DMS114 treated with DMSO at 0.1 percent for 48 hours (cell line): ENCODE measurements around the gene CRYAB.
"Not testable (repeated sequence)": the region's sequence is repeated elsewhere in the genome, so short reads cannot be mapped to it uniquely, and the experiment has no call there.

Experiments
- DNase-seq: peaks from one replicate; lab custom pipeline; 2025; ENCODE audit not compliant: unreplicated experiment; lab: John Stamatoyannopoulos, UW

Gene CRYAB

DNA sequence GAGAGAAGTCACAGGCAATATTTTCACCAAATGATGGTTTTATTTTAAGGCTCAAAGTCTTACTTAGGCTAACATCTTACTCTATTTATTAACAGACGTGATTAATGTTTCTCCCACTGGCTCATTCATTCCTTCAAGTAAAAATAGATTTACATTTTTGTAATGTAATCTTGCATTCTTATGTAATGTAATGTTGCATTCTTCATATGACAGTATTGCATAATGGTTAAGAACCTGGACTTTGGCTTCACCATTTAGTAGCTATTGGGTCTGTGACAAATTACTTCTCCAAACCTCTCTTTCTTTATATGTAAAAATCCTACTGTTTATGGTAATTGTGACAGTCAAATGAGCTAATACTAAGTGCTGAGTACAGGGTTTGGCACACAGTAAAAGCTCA is 22.3 kb upstream of the CRYAB start:
- DNase-seq, result no peak

DNA sequence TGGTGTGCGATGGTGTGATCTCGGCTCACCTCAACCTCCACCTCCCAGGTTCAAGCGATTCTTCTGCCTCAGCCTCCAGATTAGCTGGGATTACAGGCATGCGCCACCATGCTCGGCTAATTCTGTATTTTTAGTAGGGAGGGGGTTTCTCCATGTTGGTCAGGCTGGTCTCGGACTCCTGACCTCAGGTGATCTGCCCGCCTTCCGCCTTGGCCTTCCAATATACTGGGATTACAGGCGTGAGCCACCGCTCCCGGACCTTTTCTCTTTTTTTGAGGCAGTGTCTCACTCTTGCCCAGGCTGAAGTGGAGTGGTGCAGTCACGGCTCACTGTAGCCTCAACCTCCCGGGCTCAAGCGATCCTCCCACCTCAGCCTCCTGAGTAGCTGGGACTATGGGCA is 21.6 kb upstream of the CRYAB start:
- not testable (repeated sequence) for DNase-seq

DNA sequence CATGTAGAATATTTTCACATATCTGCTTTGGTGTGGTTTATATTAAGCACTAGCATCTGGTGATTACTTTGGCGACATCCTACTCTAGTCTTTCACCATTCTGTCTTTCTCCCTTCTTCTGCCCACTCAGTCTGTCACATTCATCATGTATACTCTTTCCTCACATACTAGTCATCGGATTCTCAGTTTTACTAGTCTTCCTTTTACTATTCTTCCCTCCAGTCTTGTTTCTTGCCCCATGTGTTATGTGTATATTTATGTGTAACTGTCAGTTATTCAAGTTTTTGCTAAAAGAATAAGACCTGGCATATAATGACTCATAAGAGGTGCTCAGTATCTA is 21.0 kb upstream of the CRYAB start:
- DNase-seq, result no peak

DNA sequence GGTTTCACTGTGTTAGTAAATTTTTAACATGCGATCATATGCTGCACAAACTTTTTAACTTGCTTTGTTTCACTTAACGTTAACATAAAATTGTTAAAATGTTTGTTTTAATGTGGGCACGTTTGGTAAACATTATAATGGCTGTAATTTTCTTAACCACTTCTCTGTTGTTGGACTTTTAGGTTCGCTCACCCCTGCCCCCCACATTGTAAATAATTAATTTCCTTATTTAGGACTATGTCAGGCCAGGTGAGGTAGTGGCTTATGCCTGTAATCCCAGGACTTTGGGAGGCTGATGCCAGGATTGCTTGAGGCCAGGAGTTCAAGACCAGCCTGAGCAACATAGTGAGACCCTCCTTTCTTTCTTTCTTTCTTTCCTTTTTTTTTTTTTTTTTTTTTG is 18.9 kb upstream of the CRYAB start:
- no peak for DNase-seq

DNA sequence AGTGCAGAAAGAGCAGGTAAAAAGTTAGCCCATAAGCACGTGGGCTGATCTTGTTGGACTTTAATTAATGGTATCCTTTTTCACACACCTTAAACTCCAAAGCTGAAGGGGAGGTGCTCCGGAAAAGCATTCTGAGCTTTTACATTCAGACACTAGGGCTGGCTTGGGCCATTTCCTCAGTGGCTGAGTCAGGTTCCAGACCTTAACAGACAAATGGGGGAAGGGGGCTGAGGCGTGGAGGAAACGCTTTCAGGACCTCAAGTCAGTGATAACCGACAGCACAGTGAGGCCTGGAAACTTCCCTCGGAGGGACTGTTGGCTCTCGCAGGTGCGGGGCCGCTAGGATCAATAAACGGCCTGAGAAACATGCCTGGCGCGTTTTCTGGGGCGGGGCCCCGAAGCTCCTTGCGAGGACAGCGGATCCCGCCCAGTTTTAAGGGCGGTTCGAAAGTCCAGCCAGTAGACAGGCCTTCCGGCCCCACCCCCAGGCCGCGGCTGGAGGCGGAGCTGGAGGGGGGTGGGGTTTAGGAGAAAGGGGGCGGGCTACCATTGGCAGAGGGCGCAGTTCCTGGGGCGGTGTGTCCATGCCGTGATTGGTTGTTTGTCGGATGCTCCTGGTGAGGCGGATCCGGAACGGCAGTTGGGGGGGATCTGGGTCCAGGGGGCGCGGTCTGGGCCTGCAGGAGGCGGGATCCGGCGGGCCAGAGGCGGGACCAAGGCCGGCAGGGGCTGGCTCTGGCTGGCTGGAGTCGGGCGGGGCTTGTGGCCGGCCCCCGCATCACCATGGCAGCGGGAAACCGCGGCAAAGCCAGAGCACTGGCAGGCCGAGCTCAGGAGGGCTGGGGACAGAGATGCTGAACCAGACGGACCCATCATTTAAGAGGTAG is 15.2 kb upstream of the CRYAB start:
- DNase-seq, result peak; percentile 82

DNA sequence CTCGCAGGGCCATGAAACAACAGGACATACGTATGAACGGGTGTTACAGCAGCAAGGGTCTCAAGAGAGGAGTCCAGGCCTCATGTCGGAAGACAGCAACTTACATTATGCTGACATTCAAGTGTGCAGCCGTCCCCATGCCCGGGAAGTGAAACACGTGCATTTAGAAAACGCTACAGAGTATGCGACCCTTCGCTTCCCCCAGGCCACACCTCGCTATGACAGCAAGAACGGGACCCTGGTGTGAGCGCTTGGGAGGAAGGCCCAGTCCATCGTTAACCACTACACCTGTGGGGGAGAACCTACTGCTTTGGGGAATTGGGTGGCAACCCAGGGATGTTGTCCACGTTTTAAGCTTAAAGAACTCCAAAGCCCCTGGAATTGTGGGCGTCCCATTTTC is 14.4 kb upstream of the CRYAB start:
- no peak for DNase-seq

DNA sequence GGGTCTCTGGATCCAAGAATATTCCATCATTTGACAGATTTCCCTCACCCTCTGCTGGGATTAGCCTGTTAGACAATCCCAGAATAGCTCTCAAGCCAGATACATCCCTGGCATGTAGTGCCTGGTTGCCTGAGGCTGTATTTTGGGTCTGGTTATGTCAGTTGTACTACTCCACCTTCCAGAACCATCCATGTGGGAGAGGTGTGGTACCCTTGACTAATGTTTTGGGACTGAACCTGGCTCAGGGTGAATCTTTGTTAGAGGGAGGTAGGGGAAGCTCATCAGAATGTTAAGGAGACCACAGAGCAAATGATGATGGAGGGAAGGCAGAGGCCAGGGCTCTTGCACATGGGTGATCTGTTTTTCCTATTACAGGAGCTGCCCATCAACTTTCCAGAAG is 12.4 kb upstream of the CRYAB start:
- DNase-seq, result no peak

DNA sequence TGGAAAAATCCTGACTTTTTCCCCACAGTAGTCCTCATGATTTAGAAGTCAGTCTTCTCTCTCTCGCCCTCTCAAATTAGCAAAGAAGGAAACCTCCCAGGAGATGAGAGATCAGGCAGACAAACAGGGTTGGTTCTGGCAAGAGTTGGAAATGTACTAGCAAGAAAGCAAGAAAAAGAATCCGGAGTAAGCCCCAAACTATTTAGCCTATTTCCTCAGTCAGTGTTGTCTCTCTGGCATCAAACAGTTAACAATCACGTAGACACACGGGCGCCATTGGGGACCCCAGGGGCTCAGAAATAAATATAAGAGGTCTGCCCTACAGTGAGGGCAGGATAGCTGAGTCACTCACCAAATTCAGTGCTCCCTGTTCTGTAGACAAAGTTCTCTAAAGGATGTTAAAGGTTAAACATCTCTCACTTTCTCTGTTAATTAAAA is 11.8 kb upstream of the CRYAB start:
- DNase-seq, result no peak

DNA sequence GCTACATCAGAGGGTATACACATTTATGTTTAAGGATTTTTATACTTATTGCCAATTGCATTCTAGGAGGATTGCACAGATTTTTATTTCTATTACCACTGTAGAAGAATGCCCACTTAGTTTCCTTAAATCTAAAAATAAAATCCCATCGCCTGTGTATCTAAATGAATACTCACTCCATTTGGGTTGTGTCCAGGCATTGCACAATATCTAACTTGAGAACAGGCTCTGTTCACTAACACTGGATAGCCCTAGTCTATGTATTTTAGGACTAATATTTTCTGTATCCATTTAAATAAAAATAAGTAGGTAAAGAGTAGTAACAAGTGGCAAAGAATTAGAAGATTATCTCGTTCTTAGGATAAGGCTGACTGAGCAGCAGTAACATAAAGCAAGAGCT is 11.2 kb upstream of the CRYAB start:
- DNase-seq, result no peak

DNA sequence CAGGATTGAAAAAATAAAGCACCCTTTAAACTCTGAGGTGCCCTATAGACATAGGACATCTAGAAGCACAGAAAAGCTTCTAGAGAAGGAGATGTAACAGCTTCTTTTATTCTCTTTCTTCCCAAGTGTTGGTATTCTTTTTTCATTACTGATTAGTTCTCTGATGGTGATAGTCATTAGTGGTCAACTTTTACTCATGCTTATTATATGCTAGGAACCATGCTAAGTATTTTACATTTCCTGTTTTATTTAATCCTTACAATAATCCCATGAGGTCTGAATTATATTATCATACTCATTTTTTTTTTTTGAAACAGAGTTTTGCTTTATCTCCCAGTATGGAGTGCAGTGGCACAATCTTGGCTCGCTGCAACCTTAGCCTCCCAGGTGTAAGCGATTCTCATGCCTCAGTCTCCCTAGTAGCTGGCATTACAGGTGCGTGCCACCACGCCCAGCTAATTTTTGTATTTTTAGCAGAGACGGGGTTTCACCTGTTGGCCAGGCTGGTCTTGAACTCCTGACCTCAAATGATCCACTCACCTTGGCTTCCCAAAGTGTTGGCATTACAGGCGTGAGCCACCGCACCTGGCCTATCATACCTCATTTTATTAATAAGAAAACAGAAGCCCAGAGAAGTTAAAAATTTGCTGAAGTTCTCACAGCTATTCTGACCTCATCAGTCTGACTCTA is 10.1 kb upstream of the CRYAB start:
- DNase-seq, result no peak

DNA sequence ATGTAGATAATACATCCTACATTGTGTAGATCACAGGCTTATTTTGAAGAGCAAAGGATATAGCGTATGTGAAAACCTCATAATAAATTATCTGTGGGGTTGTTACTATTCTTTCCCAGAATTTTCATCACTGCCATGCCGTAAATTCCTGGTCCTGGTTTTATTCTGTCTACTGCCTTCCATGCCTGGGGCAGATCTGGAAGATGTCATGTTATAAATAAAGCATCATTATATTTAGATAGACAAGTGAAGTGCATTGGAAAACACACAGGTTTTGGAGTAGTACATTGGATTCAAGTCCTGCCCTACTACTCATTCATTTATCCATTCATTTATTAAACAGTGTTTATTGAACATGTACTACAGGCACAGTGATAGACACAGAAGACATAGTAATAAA is 9.3 kb upstream of the CRYAB start:
- no peak for DNase-seq

DNA sequence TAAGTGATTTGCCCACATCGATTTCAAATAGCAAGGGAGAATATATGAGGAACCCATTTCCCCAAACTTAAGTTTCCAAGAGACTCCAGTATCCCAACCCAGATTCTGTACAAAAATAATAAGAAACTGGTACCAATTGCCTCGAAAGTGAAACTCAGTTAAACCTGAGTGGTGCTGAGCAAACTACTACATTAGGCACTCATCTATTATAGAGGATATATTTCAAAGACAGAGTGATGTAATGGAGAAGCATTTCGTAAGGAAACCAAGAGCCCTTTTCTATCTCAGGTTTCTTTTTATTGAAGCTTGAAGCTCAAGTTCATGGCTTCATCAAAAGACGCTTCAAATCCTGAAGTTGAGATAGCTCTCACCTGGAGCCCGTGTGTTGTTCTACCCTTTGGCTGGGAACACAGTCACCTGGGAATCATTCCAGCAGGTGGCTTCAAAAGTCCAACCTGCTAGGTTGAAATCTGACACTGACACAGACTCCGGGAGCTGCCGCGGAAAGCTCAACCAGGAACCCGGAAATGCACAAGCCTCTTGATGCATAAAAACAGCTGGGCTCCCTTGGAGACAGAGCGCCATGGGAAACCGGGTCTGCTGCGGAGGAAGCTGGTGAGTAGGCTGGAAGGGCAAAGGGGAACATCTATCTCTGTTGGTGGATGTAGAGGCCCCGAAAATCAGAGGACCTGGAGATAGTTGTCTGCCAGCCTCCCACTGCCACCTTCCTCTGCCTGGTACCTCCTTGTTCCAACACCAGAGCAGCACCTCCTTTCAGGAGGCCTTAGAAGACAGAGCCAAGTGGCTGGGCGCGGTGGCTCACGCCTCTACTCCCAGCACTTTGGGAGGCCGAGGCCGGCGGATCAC is 7.1 kb upstream of the CRYAB start, which contains the start of gene C11orf52:
TSS of gene C11orf52 (plus strand) at position 524 of the 867 bp plus-strand sequence. CDS start at position 584, 60 bp downstream.
- no peak for DNase-seq

DNA sequence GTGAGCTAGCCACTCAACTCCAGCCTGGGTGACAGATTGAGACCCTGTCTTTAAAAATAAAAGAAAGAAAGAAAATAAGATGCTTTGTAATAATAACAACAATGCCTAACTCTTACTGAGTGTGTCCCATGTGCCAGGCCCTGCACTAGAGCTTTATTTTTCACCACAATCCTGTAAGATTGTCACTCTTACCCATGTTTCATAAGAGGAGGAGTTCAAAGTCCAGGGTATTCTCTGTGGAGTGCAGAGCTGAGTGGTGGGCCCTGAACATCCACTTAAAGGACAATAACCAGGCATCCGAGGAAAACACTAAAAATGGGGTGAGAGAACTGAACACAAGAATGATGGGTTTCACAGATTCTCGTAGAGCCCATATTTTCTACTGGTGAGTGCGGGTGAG is 6.2 kb upstream of the CRYAB start:
- no peak for DNase-seq

DNA sequence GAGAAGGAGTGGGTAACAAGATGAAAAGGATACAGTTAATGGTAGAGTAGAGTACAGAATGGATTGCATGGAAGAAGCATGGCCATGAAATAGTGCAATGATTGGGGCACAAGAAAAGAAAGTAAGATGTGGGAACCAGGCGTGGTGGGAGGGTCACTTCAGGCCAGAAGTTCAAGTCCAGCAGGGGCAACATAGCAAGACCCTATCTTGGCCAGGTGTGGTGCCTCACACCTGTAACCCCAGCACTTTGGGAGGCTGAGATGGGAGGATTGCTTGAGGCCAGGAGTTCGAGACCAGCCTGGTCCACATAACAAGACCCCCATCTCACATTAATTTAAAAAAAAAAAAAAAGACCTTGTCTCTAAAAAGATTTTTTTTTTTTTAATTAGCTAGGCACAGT is 5.7 kb upstream of the CRYAB start:
- DNase-seq, result no peak

DNA sequence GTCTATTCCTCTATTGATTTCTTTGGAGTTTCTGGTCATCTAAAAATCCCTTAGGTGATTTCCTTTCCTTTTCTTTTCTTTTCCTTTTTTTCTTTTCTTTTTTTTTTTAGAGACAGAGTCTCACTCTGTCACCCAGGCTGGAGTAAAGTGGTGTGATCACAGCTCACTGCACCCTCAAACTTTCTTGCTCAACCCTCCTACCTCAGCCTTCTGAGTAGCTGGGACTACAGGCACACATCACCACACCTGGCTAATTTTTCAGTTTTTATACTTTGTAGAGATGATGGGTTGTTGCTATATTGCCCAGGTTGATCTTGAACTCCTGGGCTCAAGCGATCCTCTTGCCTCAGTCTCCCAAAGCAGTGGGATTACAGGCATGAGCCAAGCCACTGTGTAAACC is 5.2 kb upstream of the CRYAB start:
- no peak for DNase-seq

DNA sequence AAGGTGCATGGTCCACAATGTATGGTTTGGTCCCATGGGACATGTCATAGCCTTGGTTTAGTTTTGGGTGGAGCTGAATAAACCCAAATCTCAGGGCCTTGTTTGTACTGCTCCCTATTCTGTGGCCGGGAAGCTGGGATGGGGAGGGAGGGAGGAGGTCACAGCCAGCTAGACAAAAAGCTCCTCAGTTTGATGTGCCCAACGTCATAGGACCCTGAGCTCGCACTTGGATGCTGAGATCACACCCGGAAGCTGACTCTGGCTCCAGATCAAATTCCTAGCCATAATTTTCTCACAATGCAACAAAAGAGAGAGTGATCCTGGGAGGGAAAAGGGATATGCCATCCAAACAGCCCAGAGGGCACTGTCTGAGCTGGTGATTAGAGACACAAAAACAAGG is 2.4 kb upstream of the CRYAB start:
- no peak for DNase-seq

DNA sequence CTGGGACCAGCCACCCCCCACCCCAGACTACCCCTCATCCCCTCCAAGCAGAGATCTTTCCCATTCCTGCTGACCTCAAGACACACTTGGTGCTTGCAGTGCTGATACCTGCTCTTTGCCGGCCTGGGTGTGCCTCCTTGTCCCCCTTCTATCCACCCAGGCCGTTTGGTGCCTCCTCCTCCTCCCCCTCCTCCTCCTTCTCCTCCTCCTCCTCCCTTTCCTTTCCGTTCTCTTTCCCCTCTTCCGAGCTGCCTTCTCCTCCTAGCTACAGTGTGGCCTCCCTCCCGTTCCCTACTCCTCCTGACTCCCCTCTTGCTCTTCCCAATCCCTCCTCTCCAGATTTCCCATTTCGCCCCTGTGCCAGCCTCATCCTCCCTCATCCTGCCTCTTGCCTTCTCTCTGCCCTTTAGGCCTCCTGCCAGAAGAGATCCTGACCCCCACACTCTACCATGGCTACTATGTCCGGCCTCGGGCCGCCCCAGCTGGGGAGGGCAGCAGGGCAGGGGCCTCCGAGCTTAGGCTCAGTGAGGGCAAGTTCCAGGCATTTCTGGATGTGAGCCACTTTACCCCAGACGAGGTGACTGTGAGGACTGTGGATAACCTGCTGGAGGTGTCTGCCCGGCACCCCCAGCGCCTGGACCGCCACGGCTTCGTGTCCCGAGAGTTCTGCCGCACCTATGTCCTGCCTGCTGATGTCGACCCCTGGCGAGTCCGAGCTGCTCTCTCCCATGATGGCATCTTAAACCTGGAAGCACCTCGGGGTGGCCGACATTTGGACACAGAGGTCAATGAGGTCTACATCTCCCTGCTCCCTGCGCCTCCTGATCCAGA is 1.7 kb upstream of the CRYAB start:
- DNase-seq, result no peak

DNA sequence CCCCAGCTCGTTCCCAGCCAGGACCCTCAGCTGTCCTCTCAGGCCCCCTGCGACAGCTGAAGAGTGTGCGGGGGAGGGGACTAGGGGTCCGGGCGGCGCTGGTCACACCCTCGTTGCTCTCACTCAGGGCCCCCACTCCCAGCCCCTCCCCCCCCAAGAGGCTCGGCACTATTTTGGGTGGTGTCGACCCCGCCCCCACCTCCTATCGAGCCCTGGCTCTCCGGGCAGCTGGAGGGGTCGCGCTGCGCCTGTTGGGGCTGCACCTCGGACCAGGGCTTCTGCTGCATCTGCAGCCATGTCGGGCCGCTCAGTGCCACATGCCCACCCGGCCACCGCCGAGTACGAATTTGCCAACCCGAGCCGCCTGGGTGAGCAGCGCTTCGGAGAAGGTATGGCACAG is 965 bp upstream of the CRYAB start, which contains the start of gene HSPB2:
TSS of gene HSPB2 (plus strand) at position 200 of the 400 bp plus-strand sequence. CDS start at position 296, 96 bp downstream.
- no peak for DNase-seq

DNA sequence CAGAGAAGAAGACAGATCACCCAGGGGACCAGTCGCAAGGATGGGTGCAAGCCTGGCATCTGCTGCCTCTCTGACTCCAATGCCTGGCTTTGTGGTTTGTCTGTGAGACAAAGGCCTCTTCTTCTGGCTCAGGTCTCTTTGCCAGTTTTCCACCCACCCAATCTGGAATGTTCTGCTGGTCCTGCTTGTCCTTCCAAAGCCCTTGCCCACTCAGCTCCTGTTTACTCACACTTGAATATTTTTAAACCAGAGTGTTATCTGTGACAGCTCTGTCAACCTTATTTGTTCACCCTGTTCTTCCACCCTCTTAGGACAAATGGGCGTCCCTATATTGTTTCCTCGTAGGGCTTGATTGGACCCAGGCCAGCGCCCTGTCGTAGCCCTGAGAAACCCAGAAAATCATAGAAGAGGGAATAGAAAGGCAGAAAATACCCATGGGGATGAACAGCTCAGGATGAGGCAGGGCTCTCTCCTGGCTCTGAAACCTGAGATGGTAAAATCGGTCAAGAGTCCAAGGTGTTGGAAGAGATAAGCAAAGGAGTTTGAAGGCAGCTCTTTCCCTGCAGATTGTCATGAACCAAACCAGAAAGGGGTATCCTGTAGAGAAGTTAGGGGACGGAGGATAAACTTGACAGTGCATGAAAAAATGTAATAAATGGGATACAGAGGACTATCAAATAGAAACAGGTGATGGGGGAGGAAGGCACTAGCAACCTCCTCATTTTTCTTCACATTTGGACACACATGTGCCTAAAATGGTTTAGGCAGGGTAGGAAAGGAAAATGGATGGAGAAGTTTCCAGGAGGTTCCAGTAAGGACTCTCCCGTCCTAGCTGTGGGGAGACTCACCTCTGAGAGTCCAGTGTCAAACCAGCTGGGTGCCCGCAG is 651 bp downstream of the CRYAB start:
- DNase-seq, result no peak

DNA sequence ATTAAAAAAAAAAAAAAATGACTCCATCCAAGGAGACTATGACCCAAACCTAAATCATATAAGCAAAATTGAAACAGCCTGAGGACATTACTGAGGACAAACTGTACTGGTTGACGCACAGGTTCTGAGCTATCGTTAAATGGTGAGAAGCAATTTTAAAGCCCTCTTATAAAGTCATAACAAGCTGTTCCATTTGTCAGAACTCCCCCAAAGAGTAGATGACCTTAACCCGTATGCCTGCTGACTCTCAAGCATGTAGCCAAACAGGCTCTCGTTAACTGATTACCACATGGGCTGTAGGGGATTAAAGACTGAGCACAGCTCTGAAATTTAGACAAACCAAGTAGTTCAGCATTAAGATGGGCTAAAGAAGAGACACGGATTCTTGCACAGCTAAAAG is 2.2 kb downstream of the CRYAB start:
- DNase-seq, result no peak
